Measurements from ENCODE around the gene PLXNA1. TPM values are rescaled to one million over a fixed set of nuclear protein-coding genes. Genes with fewer than 3 reads are reported as not detected.

Gene PLXNA1
- polyA plus RNA-seq, 1 donor, result 31.5 TPM

- DNase-seq (ENCODE audit: low read depth), result no peak
These were observed 4.7 kb downstream of the PLXNA1 start for GRCh38 chr3:126987596-126987995.

- no peak for DNase-seq (ENCODE audit: low read depth)
These were observed 5.6 kb downstream of the PLXNA1 start for GRCh38 chr3:126988451-126989021.

- no peak for DNase-seq (ENCODE audit: low read depth)
These were observed 6.6 kb downstream of the PLXNA1 start for GRCh38 chr3:126989316-126990023.

GRCh38 chr3:126990024-126990700, 7.2 kb downstream of the PLXNA1 start:
- DNase-seq (ENCODE audit: low read depth), result no peak

GRCh38 chr3:126990890-126991289, 8.0 kb downstream of the PLXNA1 start:
- no peak for DNase-seq (ENCODE audit: low read depth)

- no peak for DNase-seq (ENCODE audit: low read depth)
These were observed 8.7 kb downstream of the PLXNA1 start for GRCh38 chr3:126991366-126992200.

GRCh38 chr3:126992216-126992615, 9.3 kb downstream of the PLXNA1 start:
- DNase-seq (ENCODE audit: low read depth), result no peak

GRCh38 chr3:126992776-126993175, 9.9 kb downstream of the PLXNA1 start:
- no peak for DNase-seq (ENCODE audit: low read depth)

GRCh38 chr3:126993436-126993835, 10.5 kb downstream of the PLXNA1 start:
- no peak for DNase-seq (ENCODE audit: low read depth)

- DNase-seq (ENCODE audit: low read depth), result no peak
These were observed 11.8 kb downstream of the PLXNA1 start for GRCh38 chr3:126994661-126995245.

GRCh38 chr3:126995254-126995780, 12.4 kb downstream of the PLXNA1 start:
- no peak for DNase-seq (ENCODE audit: low read depth)

- no peak for DNase-seq (ENCODE audit: low read depth)
These were observed 13.1 kb downstream of the PLXNA1 start for GRCh38 chr3:126995926-126996512.

GRCh38 chr3:126996905-126997304, 14.0 kb downstream of the PLXNA1 start:
- DNase-seq (ENCODE audit: low read depth), result no peak

- no peak for DNase-seq (ENCODE audit: low read depth)
These were observed 14.6 kb downstream of the PLXNA1 start for GRCh38 chr3:126997455-126998038.

- no peak for DNase-seq (ENCODE audit: low read depth)
These were observed 15.4 kb downstream of the PLXNA1 start for GRCh38 chr3:126998320-126998719.

- DNase-seq (ENCODE audit: low read depth), result no peak
These were observed 15.8 kb downstream of the PLXNA1 start for GRCh38 chr3:126998728-126999127.

- no peak for DNase-seq (ENCODE audit: low read depth)
These were observed 16.5 kb downstream of the PLXNA1 start for GRCh38 chr3:126999383-126999782.

- no peak for DNase-seq (ENCODE audit: low read depth)
These were observed 17.2 kb downstream of the PLXNA1 start for GRCh38 chr3:127000119-127000518.

- DNase-seq (ENCODE audit: low read depth), result no peak
These were observed 17.8 kb downstream of the PLXNA1 start for GRCh38 chr3:127000761-127001160.

- no peak for DNase-seq (ENCODE audit: low read depth)
These were observed 18.7 kb downstream of the PLXNA1 start for GRCh38 chr3:127001486-127002194.

Data from forelimb muscle (tissue), 1 donor.